Suprapubic skin (tissue), 3 donors: ENCODE measurements around the gene BAHD1.

Experiments
- POLR2AphosphoS5 ChIP-seq, 3 donors: sonication (generic); formaldehyde crosslinking; IDR thresholded peaks; one replicate each; pipeline ENCODE4 v1.6.1; 2017; ENCODE audit warnings: antibody characterized with exemption in 3 of 3
- TF ChIP-seq, protein P1 (sequence below), 2 donors: fragments of 200-600 bp in 1 of 2; fragments of 450-650 bp in 1 of 2; sonication (generic) in 1 of 2; IDR thresholded peaks; one replicate each; pipeline ENCODE4 v1.5.1; 2016 to 2019; ENCODE audit warnings: antibody characterized with exemption in 2 of 2, mild to moderate bottlenecking in 1 of 2, moderate library complexity in 1 of 2

DNA sequence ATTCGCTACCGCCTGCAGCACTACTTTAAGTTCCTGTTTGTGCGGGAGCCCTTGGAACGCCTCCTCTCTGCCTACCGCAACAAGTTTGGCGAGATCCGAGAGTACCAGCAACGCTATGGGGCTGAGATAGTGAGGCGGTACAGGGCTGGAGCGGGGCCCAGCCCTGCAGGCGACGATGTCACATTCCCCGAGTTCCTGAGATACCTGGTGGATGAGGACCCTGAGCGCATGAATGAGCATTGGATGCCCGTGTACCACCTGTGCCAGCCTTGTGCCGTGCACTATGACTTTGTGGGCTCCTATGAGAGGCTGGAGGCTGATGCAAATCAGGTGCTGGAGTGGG lies 31.0 kb downstream of the BAHD1 start:
- TF ChIP-seq, protein P1, sequence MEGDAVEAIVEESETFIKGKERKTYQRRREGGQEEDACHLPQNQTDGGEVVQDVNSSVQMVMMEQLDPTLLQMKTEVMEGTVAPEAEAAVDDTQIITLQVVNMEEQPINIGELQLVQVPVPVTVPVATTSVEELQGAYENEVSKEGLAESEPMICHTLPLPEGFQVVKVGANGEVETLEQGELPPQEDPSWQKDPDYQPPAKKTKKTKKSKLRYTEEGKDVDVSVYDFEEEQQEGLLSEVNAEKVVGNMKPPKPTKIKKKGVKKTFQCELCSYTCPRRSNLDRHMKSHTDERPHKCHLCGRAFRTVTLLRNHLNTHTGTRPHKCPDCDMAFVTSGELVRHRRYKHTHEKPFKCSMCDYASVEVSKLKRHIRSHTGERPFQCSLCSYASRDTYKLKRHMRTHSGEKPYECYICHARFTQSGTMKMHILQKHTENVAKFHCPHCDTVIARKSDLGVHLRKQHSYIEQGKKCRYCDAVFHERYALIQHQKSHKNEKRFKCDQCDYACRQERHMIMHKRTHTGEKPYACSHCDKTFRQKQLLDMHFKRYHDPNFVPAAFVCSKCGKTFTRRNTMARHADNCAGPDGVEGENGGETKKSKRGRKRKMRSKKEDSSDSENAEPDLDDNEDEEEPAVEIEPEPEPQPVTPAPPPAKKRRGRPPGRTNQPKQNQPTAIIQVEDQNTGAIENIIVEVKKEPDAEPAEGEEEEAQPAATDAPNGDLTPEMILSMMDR (IDR thresholded peaks at IDR 0.05): no peak
- no peak for TF ChIP-seq POLR2AphosphoS5 (IDR thresholded peaks at IDR 0.05)
